ENCODE data around the gene CDC123.
"Not testable (repeated sequence)": the region's sequence is repeated elsewhere in the genome, so short reads cannot be mapped to it uniquely, and the experiment has no call there.

CDC123 gene

DNA sequence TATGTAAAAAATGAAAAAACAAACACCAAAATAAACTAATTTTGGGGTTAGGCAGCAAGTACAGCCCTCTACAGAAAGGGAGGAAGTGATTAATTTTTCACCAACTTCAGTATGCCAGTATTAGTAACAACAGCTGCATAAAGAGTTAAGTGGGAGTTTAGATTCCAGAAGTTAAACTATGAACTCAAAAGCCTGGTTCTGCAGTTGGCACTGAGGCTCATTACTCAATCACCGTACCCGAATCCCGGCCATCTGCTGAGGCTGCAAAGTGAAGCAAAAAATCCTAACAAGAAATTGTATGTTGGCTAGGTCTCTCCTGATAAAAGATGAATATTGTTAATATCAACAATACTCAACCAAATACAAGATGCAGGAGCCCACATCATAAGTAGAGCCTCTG, 4.3 kb upstream of the CDC123 start:
- no peak for DNase-seq

DNA sequence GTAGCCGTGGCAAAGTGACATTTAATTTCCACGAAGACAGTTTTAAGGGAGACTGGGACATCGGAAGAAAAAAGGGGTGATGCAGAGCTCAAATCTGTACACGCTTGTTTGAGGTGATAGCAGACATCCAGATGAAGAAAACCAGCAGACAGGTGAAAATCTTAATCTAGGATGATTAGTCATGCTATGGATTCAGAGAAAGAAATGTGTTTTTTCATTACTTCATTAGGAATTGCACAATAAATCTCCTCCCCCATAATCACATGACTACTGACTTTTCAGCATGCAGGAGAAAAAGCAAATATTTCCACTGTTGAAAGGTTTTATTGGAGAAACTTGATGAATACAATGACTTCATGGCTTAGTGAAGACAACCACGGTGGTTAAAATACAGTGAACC, 2.8 kb upstream of the CDC123 start:
- DNase-seq: no peak

DNA sequence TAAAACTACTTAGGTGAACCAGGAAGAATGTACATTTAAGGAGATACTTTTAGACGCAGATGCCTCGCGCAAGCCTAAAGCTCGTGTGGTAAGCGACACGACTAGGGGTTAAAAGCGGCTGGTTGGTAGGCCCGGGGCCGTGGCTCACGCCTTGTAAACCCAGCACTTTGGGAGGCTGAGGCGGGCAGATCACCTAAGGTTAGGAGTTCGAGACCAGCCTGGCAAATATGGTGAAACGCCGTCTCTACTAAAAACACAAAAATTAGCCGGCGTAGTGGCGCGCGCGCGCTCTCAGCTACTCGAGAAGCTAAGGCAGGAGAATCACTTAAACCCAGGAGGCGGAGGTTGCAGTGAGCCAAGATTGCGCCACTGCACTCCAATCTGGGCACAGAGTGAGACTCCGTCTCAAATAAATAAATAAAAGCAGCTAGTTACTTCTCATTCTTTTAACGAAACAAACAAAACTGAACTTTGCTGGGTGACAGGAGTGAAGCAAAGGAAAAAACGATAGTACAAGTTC, 1.2 kb upstream of the CDC123 start:
- no peak for DNase-seq

DNA sequence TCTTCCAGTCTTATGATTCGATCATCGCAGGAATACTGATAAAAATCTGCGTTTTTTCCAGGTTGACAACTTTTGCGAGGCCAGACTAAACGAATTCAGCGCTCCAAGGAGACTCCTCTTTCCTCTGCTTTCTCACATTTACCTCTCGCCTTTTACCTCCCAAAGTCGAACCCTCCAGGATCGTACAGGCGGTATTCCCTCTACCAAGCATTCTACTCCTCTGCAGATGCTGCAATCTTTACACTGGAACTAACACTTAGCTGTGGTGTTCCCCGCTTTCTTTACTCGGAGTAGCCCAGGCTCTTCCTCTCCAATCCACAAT, 746 bp upstream of the CDC123 start:
- peak; percentile 30 for DNase-seq

DNA sequence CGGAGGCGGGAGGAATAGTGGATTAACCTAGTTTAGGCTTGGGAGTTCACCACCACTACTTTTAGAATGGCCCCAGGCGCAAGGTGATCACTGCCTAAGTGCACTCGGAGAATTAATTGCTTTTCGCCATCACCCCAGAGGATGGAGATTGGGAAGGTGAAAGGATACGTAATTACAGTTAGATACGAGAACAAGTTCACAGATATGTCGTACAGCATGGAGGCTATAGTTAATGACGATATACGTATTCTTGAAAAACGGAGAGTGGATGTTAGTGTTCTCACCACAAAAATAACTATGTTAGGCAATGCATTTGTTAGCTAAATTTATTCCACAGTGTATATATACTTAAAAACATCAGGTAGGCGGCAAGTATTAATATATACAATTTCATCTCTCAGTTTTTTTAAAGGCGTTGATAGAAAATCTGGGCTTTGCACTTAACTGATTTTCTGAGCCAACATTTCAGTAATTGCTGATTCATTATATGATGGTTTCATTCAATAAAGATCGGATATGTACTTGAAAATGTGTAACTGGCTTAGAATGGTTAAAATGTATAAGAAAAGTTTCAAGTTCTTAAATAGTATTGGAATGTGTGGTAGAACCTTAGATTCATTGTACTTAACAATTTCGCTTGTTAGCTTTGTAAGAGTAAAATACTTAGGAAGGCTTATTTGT, 683 bp downstream of the CDC123 start:
- no peak for DNase-seq

DNA sequence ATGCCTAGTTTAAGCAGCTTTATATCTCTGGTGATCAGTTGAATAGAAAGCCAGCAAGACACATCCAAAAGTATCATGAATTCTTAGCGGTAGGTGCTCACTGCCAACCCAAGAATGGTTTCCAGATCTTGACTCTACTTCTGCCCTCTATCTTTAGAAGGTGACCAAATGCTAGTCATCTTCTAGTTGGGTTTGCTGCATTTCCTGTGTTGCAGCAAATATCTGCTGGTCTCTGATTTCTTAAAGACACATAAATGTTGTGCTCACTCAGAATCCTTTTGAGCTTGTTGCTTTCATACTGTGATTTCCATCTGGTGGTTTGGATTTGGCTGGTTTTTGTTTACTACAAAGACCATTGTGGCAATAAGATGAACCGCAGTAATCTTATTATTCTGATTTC, 2.2 kb downstream of the CDC123 start:
- DNase-seq: no peak

DNA sequence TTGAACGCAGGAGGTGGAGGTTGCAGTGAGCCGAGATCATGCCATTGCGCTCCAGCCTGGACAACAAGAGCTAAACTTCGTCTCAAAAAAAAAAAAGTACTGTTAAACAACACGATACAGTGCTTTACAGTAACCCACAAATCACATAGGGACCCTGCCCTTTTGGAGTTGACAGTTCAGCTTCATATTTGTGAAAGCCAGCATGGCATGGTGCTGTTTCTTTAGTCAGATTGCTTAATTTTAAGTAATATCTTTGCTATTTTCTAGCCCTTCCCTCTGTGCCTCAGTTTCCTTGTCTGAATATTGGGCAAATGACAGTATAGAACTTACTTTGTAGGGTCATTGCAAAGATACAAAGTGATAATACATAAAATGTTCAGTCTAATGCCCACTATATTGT, 4.9 kb downstream of the CDC123 start:
- DNase-seq: no peak

DNA sequence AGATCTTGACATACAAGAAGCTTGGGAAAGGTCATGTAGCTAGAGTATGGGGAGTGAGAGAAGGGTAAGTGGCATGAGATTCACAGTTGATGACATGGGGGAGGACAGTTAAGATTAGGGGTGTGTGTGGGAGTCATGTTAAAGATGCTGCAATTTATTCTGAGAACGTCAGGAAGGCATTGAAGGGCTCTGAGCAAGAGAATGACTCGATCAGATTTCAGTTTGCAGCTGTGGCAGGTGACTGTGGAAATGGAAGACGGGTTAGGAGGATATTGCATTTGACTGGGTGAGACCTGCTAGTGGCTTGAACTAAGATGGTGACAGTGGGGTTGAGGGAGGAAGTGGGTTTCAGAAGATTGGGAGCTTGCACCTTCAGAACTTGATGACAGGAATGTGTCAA, 5.6 kb downstream of the CDC123 start:
- no peak for DNase-seq

DNA sequence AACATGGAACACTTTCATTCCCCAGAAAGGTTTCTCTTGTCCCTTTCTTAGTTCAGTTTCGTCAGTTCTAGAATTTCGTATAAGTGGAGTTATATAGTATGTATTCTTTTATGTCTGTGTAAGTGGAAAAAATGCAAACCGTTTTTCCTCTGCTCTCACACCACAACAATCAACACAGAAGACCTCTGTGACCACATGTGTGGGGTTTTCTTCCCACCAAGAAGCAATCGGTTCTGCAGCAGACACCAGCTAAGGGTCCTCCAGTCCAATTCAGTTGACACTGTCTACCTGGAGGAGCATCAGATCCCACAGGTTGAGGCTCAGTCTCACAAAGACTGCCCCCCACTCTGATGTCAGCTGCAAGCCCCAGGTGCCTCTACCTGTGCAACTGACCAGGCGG, 6.2 kb downstream of the CDC123 start:
- DNase-seq: no peak

DNA sequence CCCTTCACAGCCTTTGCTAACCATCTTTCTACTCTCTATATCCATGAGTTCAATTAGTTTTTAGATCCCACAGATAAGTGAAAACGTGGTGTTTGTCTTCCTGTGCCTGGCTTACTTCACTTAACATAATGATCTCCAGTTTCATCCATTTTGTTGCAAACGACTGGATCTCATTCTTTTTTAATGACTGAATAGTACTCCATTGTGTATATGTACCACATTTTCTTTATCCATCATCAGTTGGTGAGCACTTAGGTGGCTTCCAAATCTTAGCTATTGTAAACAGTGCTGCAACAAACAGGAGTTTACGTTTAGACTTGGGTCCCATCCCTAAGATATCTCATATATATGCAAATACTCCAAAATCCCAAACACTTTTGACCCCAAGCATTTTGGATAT, 9.1 kb downstream of the CDC123 start:
- DNase-seq: no peak

DNA sequence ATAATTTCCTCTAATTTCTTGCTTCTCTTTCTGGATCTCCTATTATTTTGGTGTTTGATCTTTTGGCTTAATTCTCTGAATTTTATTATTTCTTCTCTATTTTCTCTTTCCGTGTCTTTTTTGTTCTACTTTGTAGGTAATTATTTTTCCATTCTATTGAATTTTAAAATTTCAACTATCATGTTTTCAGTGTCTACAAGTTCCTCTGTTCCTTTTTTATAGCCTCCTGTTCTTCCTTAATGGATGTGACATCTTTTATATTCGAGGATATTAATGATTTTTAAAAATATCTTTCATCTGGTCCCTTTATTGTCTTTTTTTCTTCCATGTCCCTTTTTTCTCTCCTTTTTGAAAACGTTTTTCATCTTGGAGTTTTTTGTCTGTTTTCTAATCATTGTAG, 11.1 kb downstream of the CDC123 start:
- DNase-seq: no peak

DNA sequence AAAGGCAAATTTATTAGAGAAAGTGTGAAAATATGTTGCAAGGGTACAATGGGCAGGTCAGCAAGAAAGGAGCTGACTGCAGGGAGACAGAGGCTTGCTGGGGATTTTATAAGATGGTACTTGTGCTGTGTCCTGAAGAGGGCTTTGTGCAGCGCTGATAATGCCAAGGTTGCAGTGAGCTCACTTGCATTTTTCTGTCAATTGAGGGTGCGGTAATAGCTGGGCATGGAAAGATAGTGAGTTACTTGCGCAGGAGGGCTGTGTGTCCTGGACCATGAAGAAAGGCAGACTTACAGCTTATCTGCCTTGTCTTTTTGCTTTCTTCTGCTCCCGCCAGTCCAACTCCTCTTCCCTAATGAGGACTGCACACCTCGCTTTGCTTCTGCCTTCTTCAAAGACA, 12.5 kb downstream of the CDC123 start:
- no peak for DNase-seq

DNA sequence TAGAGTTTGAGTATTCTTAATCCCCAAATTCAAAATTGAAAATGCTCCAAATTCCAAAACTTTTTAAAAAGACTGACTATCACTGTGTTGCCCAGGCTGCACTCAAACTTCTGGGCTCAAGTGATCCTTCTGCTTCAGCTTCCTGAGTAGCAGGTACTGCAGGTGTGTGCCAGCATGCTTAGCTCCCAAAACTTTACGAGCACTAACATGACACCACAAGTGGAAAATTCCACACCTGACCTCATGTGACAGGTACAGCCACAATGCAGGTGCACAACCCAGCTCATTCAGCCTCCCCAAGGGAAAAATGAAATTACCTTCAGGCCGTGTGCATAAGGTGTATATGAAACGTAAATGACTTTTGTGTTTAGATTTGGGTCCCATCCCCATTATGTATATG, 16.5 kb downstream of the CDC123 start:
- DNase-seq: no peak

DNA sequence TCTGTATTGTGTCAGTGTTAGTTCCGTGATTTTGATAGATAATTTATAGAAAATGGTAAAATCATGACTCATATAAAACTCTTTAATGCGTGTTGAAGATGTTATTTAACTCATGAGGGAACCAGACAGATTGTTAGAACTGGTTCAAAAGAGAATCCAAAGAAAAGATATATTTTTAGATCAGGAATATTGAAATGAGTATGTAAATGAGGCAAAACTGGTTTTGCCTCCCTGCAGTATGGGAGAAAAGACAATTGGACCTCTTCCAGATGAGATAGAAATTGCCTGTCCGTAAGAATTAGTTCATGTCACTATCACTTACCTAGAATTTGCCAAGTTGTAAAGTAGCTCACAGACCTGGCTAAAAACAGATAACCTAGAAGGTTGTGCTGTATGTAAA, 17.6 kb downstream of the CDC123 start:
- no peak for DNase-seq

DNA sequence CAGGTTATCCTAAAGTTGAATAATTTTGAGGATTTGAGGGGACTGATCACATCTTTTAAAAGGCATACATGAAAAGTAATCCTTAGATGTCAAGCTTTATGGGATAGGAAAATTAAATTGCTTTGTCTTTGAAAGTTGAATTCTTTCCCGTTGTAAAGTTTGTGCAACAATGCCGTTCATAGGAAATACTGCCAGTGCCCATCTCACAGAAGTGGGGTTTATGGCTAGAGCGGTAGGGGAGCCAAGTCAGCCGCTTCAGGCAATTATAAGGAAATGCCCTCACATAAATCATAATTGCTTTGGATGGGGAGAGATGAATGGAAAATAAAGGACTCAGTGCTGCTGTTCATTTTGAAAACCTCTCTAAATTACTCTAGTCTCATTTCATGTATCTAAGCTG, 18.1 kb downstream of the CDC123 start:
- no peak for DNase-seq

DNA sequence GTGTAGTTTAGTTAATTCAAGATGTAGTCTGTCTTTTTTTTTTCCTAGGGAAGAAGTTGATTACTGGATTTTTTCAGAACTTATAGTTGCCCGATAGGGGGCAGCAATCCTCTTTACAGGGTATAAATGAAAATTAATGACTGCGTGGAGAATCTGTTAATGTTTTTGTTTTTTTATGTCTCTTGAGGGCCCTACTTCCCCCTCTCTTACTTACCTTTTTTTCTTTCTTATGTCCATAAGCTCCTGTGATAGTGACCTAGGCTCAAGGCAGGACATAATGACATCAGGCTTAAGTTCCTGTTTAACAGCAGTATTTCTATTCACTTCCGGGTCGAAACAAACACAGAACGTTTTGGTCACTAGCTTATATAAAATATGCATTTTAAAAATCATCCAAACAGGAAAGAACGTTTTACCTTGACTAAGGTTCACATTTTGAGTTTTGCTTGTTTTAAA, 18.8 kb downstream of the CDC123 start:
- no peak for DNase-seq

DNA sequence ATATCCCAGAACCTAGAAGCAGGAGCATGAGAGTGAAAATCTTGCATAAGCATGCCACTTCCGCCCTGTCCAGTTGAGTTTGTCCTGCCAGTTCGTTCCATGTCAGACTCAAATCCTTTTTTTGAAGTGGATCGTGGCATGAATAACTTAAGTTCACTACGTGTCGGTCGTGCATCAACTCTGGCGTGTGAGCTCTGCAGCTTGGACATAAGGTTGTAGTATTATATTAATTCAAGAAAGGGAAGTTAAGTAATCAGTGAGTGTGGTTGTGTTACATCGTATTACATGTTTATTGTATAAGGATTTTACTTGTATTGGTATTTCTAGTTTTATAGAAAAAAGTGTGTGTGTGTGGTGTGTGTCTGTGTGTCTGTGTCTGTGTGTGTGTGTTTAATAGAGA, 23.0 kb downstream of the CDC123 start:
- no peak for DNase-seq

DNA sequence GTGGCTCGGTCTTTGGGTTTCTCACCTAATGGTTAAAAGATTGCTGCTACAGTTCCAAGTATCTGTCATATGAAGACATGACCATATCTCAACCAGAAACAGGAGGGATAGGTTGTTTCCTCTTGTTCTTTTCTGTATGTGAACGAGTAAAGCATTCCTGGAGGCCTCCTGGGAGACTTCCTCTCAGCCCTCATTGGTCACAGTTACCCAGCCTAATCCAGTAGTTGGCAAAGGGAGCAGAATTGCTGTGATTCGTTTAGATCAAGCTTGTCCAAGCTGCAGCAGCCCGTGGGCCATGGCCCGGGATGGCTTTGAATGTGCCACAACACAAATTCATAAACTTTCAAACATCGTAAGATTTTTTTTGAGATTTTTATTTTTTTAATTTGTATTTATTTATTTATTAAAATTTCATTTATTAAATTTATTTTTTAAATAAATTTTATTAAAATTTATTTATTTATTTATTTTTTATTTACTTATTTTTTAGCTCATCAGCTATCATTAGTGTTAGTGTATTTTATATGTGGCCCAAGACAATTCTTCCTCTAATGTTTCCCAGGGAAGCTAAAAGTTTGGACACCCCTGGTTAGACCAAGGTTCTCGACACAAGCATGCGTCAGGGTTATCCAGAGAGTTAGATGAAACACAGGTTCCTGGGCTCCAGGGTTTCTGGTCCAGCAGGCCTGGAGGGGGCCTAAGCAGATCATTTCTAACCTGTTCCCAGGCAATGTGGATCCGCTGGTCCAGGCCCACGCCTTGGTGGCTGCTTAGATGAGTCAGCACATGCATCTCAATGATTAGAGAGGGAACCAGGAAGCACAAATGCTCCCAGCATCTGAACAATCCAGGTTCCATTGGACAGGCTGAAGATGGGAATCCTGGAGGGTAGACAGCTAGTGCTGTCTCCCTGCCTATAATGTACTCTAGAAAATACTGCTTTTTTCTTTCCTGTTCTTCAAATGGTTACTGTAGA, 25.6 kb downstream of the CDC123 start:
- no peak for DNase-seq

DNA sequence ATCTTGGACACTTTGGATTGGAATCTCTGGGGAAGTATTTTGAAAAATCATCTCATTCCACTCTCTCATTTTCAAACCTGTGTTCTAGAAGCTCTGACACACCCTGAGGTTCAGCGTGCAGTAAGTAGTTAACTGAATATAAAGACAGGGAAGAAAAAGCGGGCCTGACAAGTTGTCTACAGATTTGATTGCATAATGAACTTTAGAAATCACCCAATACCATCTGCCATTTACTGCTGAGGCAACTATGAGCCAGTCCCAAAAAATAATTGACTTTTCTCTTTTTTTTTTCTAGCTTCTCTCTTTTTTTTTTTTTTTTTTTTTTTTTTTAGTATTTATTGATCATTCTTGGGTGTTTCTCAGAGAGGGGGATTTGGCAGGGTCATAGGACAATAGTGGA, 29.5 kb downstream of the CDC123 start:
- no peak for DNase-seq

DNA sequence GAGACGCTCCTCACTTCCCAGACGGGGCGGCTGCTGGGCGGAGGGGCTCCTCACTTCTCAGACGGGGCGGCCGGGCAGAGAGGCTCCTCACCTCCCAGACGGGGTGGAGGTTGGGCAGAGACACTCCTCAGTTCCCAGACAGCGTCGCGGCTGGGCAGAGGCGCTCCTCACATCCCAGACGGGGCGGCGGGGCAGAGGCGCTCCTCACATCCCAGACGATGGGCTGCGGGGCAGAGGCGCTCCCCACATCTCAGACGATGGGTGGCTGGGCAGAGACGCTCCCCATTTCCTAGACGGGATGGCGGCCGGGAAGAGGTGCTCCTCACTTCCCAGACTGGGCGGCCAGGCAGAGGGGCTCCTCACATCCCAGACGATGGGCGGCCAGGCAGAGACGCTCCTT, 30.4 kb downstream of the CDC123 start:
- DNase-seq: not testable (repeated sequence)

DNA sequence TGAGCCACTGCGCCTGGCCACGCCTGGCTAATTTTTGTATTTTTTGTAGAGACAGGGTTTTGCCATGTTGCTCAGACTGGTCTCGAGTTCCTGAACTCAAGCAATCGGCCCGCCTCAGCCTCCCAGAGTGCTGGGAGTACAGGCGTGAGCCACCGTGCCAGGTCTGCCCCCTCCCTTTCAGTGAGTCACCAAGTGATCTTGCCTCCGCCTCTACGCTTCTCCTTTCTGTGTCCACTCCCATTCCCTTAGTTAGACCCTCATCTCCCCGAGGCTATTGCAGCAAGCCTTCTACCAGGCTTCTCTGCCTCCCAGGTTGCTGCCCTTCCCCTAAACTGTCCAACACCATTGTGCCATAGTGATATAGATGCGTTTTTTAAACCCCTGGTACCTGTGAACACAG, 32.9 kb downstream of the CDC123 start:
- no peak for DNase-seq

DNA sequence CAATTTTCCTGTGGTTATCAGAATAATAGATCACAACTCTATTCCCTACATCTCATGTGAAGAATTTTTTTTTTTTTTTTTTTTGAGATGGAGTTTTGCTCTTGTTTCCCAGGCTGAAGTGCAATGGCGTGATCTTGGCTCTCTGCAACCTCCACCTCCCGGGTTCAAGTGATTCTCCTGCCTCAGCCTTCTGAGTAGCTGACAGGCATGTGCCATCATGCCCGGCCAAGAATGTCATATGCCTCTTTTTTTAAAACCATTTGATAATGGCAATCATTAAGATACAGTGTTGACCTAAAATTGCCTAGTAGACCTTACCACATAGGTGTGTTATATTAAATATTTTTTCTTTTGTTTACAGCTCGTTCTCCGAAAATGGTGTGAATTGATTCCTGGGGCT, 38.7 kb downstream of the CDC123 start:
- not testable (repeated sequence) for DNase-seq

DNA sequence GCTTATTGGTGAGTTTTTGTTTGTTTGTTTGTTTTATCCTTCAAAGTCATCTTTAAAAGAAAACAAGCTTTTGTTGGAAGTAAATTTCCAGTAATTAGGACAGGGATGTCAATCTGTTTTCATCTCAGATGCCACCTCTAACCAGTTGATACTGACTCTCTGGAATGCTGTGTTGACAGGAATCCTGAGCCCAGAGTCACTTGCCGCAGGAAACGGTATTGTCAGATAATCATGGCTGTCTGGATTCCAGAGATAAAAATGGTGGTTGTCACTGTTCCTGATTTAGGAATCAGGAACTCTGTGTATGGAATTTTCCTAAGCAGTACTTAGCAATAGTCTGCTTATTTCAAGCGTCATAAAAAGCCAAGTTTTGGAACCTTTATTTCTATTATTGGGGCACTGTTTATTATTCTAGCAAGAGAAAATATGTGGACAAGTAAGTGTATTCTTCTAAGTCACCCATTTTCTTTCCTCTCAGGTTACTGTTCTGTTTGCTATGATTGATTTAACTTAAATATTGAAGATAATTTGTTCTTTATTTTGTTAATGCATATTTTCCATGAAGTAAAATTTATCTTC, 39.2 kb downstream of the CDC123 start:
- no peak for DNase-seq

DNA sequence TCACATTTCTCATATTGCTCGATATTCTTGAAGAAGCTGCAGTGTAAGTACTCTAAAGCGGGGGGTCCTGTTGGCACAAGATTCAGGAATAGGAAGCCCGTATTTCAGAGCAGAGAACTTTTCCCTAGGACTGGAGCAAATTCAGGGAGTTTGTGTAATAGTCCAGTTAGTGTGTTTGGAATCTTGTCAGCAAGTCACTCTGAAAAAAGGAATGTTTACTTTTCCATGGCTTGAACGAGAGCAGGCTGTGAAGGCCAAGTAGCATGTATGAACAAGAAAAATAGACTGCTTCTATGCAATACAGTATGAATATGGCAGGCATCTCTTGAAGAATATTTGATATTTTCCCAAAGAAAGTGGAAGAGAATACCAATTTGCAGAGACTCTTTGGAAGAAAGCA, 39.8 kb downstream of the CDC123 start:
- no peak for DNase-seq

Data from NCI-H1105 (cell line).